Endothelial cell of umbilical vein (primary cell): Measurements from ENCODE around the gene CACNA1A.
"Not testable (repeated sequence)": the region's sequence is repeated elsewhere in the genome, so short reads cannot be mapped to it uniquely, and the experiment has no call there.

Experiments used
- JUN ChIP-seq: IDR thresholded peaks from 2 replicates; pipeline ENCODE4 v1.6.1; 2011; ENCODE audit warnings: borderline replicate concordance, low read depth; ENCODE audit not compliant: insufficient read length, insufficient read depth
- MAX ChIP-seq: IDR thresholded peaks from 2 replicates; pipeline ENCODE4 v1.6.1; 2011; ENCODE audit not compliant: insufficient read depth, insufficient read length
- POLR2A ChIP-seq: IDR thresholded peaks from 2 replicates; pipeline ENCODE4 v1.6.1; 2012; ENCODE audit warnings: low read depth, mild to moderate bottlenecking, control low read depth, low read length

- TF ChIP-seq POLR2A, MAX, JUN: not testable (repeated sequence)
Observed at GRCh38 chr19:13202112-13202511, 304.2 kb downstream of the CACNA1A start.
